Stimulated activated effector memory CD8-positive, alpha-beta T cell treated with anti-CD3 and anti-CD28 coated beads, Interleukin-12 subunit alpha, Interleukin-12 subunit beta, amount 100 ng/mL, for 72 hours (primary cell): ENCODE data around the gene PRDX5.

ENCODE experiments used
- ATAC-seq: fragments of 150-1000 bp; cut with Tn5 transposase; 2 replicates; pipeline ENCODE4 v1.10.0; 2021
- DNase-seq, 2 donors: peaks; one replicate each; pipeline ENCODE4 v3.0.0; 2021 to 2022; ENCODE audit warnings: low spot score in 2 of 2
- H3K27ac Mint-ChIP-seq: one replicate; pipeline ENCODE4 v1.8.0; 2022; ENCODE audit warnings: mild to moderate bottlenecking, mixed read lengths
- H3K36me3 Mint-ChIP-seq: one replicate; pipeline ENCODE4 v1.8.0; 2022; ENCODE audit warnings: mild to moderate bottlenecking, mixed read lengths
- H3K4me1 Mint-ChIP-seq: one replicate; pipeline ENCODE4 v1.8.0; 2022; ENCODE audit warnings: mixed read lengths
- H3K4me3 Mint-ChIP-seq: one replicate; pipeline ENCODE4 v1.8.0; 2022; ENCODE audit warnings: mild to moderate bottlenecking, mixed read lengths
- H3K9me3 Mint-ChIP-seq: one replicate; pipeline ENCODE4 v1.8.0; 2022; ENCODE audit warnings: mixed read lengths

The PRDX5 gene

GRCh38 chr11:64341851-64342791 lies 24.2 kb downstream of the PRDX5 start:
- Mint-ChIP-seq H3K4me1 (peaks cover 44% of the 10 kb centered on the region), H3K4me3 (peak overlapping the region; percentile 90), H3K36me3 (peaks cover 86% of the 10 kb centered on the region), H3K9me3 (no peaks in the 10 kb centered on the region), H3K27ac (peak overlapping the region; percentile 83)
- DNase-seq (peak; percentile 80 to 95), ATAC-seq (peak; percentile 78)

GRCh38 chr11:64342869-64343745 lies 25.2 kb downstream of the PRDX5 start:
- Mint-ChIP-seq H3K4me3 (peak overlapping the region; percentile 90), H3K9me3 (no peaks in the 10 kb centered on the region), H3K27ac (no peak overlapping the region), H3K36me3 (peaks cover 88% of the 10 kb centered on the region), H3K4me1 (peaks cover 46% of the 10 kb centered on the region)
- DNase-seq (no peak), ATAC-seq (no peak)

- no peak overlapping the region for H3K4me3 Mint-ChIP-seq
These were observed 26.0 kb downstream of the PRDX5 start for GRCh38 chr11:64343767-64344559.

GRCh38 chr11:64344787-64345186 lies 26.9 kb downstream of the PRDX5 start:
- Mint-ChIP-seq H3K36me3 (peaks cover 84% of the 10 kb centered on the region), H3K9me3 (no peaks in the 10 kb centered on the region), H3K4me1 (peaks cover 33% of the 10 kb centered on the region), H3K27ac (peak overlapping the region; percentile 70), H3K4me3 (no peak overlapping the region)
- DNase-seq (no peak), ATAC-seq (no peak)

More at GRCh38 chr11:64343767-64344559, 26.0 kb downstream of the PRDX5 start:
- Mint-ChIP-seq H3K36me3 (peaks cover 84% of the 10 kb centered on the region), H3K9me3 (no peaks in the 10 kb centered on the region), H3K27ac (no peak overlapping the region), H3K4me1 (peaks cover 41% of the 10 kb centered on the region)
- no peak for ATAC-seq
- no peak for DNase-seq

- Mint-ChIP-seq H3K9me3 (no peaks in the 10 kb centered on the region), H3K27ac (peak overlapping the region; percentile 70), H3K4me3 (no peak overlapping the region), H3K36me3 (peaks cover 89% of the 10 kb centered on the region), H3K4me1 (peaks cover 14% of the 10 kb centered on the region)
- DNase-seq = no peak
- ATAC-seq = no peak
These were observed 29.4 kb downstream of the PRDX5 start for GRCh38 chr11:64347193-64347867.

- DNase-seq (no peak), ATAC-seq (no peak)
- Mint-ChIP-seq H3K9me3 (no peaks in the 10 kb centered on the region), H3K27ac (peak overlapping the region; percentile 37), H3K36me3 (peaks cover 94% of the 10 kb centered on the region), H3K4me3 (no peak overlapping the region), H3K4me1 (peaks cover 14% of the 10 kb centered on the region)
These were observed 30.6 kb downstream of the PRDX5 start for GRCh38 chr11:64348383-64349024.

GRCh38 chr11:64349025-64349387 lies 31.1 kb downstream of the PRDX5 start:
- Mint-ChIP-seq H3K36me3 (peaks cover 89% of the 10 kb centered on the region), H3K9me3 (no peaks in the 10 kb centered on the region), H3K4me1 (peaks cover 14% of the 10 kb centered on the region), H3K4me3 (no peak overlapping the region), H3K27ac (peak overlapping the region; percentile 37)
- DNase-seq = no peak
- ATAC-seq = no peak

GRCh38 chr11:64349404-64349803 lies 31.5 kb downstream of the PRDX5 start:
- Mint-ChIP-seq H3K9me3 (no peaks in the 10 kb centered on the region), H3K4me1 (peaks cover 14% of the 10 kb centered on the region), H3K27ac (no peak overlapping the region), H3K4me3 (no peak overlapping the region), H3K36me3 (peaks cover 85% of the 10 kb centered on the region)
- DNase-seq (no peak), ATAC-seq (no peak)

GRCh38 chr11:64351136-64351631 lies 33.3 kb downstream of the PRDX5 start:
- Mint-ChIP-seq H3K4me1 (peaks cover 7% of the 10 kb centered on the region), H3K36me3 (peaks cover 80% of the 10 kb centered on the region), H3K27ac (peak overlapping the region; percentile 54), H3K4me3 (no peak overlapping the region), H3K9me3 (no peaks in the 10 kb centered on the region)
- DNase-seq = no peak
- no peak for ATAC-seq

GRCh38 chr11:64352099-64352994 lies 34.4 kb downstream of the PRDX5 start:
- Mint-ChIP-seq H3K36me3 (peaks cover 76% of the 10 kb centered on the region), H3K9me3 (no peaks in the 10 kb centered on the region), H3K27ac (no peak overlapping the region), H3K4me3 (no peak overlapping the region), H3K4me1 (peaks cover 8% of the 10 kb centered on the region)
- DNase-seq (no peak), ATAC-seq (no peak)

- DNase-seq (no peak), ATAC-seq (no peak)
- Mint-ChIP-seq H3K36me3 (peaks cover 68% of the 10 kb centered on the region), H3K9me3 (no peaks in the 10 kb centered on the region), H3K4me1 (peaks cover 15% of the 10 kb centered on the region), H3K27ac (no peak overlapping the region), H3K4me3 (no peak overlapping the region)
These were observed 35.2 kb downstream of the PRDX5 start for GRCh38 chr11:64352995-64353714.

- H3K4me3 Mint-ChIP-seq = no peak overlapping the region
- peaks cover 17% of the 10 kb centered on the region for H3K4me1 Mint-ChIP-seq
- DNase-seq = no peak
- ATAC-seq = no peak
- no peaks in the 10 kb centered on the region for H3K9me3 Mint-ChIP-seq
- no peak overlapping the region for H3K27ac Mint-ChIP-seq
- peaks cover 63% of the 10 kb centered on the region for H3K36me3 Mint-ChIP-seq
These were observed 36.0 kb downstream of the PRDX5 start for GRCh38 chr11:64353715-64354506.
